DMS53 (cell line): ENCODE results near the gene ADAP1.

Experiments used
- DNase-seq: peaks from one replicate; lab custom pipeline; 2025; lab: John Stamatoyannopoulos, UW

ADAP1 gene

GRCh38 chr7:895451-896052, 58.9 kb downstream of the ADAP1 start:
- no peak for DNase-seq

GRCh38 chr7:894927-895450, 59.5 kb downstream of the ADAP1 start:
- no peak for DNase-seq

GRCh38 chr7:894164-894867, 60.2 kb downstream of the ADAP1 start:
- no peak for DNase-seq

- DNase-seq = no peak
Measured at GRCh38 chr7:893686-894085, 60.8 kb downstream of the ADAP1 start.

GRCh38 chr7:892648-893593, 61.6 kb downstream of the ADAP1 start:
- DNase-seq = no peak

- DNase-seq = no peak
Measured at GRCh38 chr7:891805-892204, 62.7 kb downstream of the ADAP1 start.

GRCh38 chr7:891291-891690, 63.2 kb downstream of the ADAP1 start:
- no peak for DNase-seq

GRCh38 chr7:890868-891267, 63.6 kb downstream of the ADAP1 start:
- DNase-seq = no peak

- DNase-seq = no peak
Measured at GRCh38 chr7:889391-889790, 65.1 kb downstream of the ADAP1 start.

- DNase-seq = no peak
Measured at GRCh38 chr7:889025-889390, 65.5 kb downstream of the ADAP1 start.

GRCh38 chr7:888081-889024, 66.1 kb downstream of the ADAP1 start:
- DNase-seq = no peak

GRCh38 chr7:887488-887820, 67.0 kb downstream of the ADAP1 start:
- no peak for DNase-seq

GRCh38 chr7:886626-887487, 67.6 kb downstream of the ADAP1 start:
- no peak for DNase-seq

- no peak for DNase-seq
Measured at GRCh38 chr7:885893-886625, 68.4 kb downstream of the ADAP1 start.

- DNase-seq = no peak
Measured at GRCh38 chr7:885261-885892, 69.1 kb downstream of the ADAP1 start.

- no peak for DNase-seq
Measured at GRCh38 chr7:884191-885003, 70.1 kb downstream of the ADAP1 start.

GRCh38 chr7:883055-884021, 71.1 kb downstream of the ADAP1 start:
- peak; percentile 47 for DNase-seq
